B cell (primary cell): ENCODE results near the gene ULK4. TPM values are rescaled to one million over a fixed set of nuclear protein-coding genes. Genes with fewer than 3 reads are reported as not detected.
"Not testable (repeated sequence)": the region's sequence is repeated elsewhere in the genome, so short reads cannot be mapped to it uniquely, and the experiment has no call there.

Experiments
- ATAC-seq: fragments of 200-7000 bp; cut with Tn5 transposase; one replicate; pipeline ENCODE4 v1.10.0; 2021; ENCODE audit warnings: low read depth, mild to moderate bottlenecking, moderate number of reproducible peaks, moderate library complexity
- CTCF ChIA-PET: fragments of 350-600 bp; sonication (Branson Sonifier 250); formaldehyde crosslinking; loops from one replicate; lab custom pipeline; 2021; ENCODE audit warnings: antibody characterized with exemption, inconsistent platforms; lab: Charles Lee
- POLR2A ChIA-PET: fragments of 350-600 bp; sonication (Branson Sonifier 250); formaldehyde crosslinking; loops from one replicate; lab custom pipeline; 2021; ENCODE audit warnings: antibody characterized with exemption; lab: Charles Lee
- DNase-seq: peaks from one replicate; pipeline ENCODE4 v3.0.0; 2013
- H2AFZ ChIP-seq: 2 replicates; pipeline ENCODE4 v1.6.1; 2012; ENCODE audit warnings: mild to moderate bottlenecking, low read depth, low read length; ENCODE audit not compliant: insufficient read depth, poor library complexity, severe bottlenecking
- H3K27ac ChIP-seq, 2 donors: 1 replicate in 1 of 2; 2 replicates in 1 of 2; pipeline ENCODE4 v1.5.1; 2012 to 2013; ENCODE audit warnings: low read length in 2 of 2, mild to moderate bottlenecking in 2 of 2, moderate library complexity in 1 of 2
- H3K27me3 ChIP-seq, 4 experiments: fragments of 200-600 bp in 1 of 4; sonication (generic) in 1 of 4; replicated peaks in 1 of 4; 1 replicate in 2 of 4; 2 replicates in 2 of 4; pipeline versions ENCODE4 v1.6.1 to v1.7.0; 2013 to 2016; ENCODE audit warnings: low read length in 3 of 4, mild to moderate bottlenecking in 2 of 4, mixed read lengths in 1 of 4, moderate library complexity in 1 of 4; ENCODE audit not compliant: insufficient read depth in 4 of 4, control insufficient read depth in 3 of 4; ENCODE audit errors: control extremely low read depth in 1 of 4
- H3K36me3 ChIP-seq, 2 experiments: replicated peaks in 1 of 2; 1 replicate in 1 of 2; 2 replicates in 1 of 2; pipeline versions ENCODE4 v1.6.1 to v1.7.1; 2013; ENCODE audit warnings: low read length in 1 of 2; ENCODE audit not compliant: insufficient read depth in 2 of 2, control insufficient read depth in 1 of 2; ENCODE audit errors: control extremely low read depth in 1 of 2, extremely low read depth in 1 of 2
- H3K4me1 ChIP-seq, 2 donors: fragments of 200-600 bp in 1 of 2; sonication (generic) in 1 of 2; 1 replicate in 1 of 2; 2 replicates in 1 of 2; pipeline versions ENCODE4 v1.5.1 to v1.6.1; 2013 to 2017; ENCODE audit warnings: low read length in 2 of 2; ENCODE audit not compliant: control insufficient read depth in 2 of 2, insufficient read depth in 2 of 2
- H3K4me2 ChIP-seq: replicated peaks from 2 replicates; pipeline ENCODE3; 2012; ENCODE audit warnings: mild to moderate bottlenecking, low read depth, low read length; ENCODE audit not compliant: poor library complexity, severe bottlenecking
- H3K4me3 ChIP-seq, 5 experiments: fragments of 200-600 bp in 1 of 5; sonication (generic) in 1 of 5; 1 replicate in 3 of 5; 2 replicates in 2 of 5; pipeline versions ENCODE4 v1.5.1 to v1.7.0; 2011 to 2016; ENCODE audit warnings: low read length in 4 of 5, mild to moderate bottlenecking in 4 of 5, low read depth in 2 of 5, control low read depth in 1 of 5, moderate library complexity in 1 of 5; ENCODE audit not compliant: insufficient read depth in 1 of 5; ENCODE audit errors: control extremely low read depth in 1 of 5, extremely low read depth in 1 of 5
- H3K79me2 ChIP-seq: fragments of 200-600 bp; sonication (generic); one replicate; pipeline ENCODE4 v1.6.0; 2016; ENCODE audit warnings: low read length; ENCODE audit not compliant: control insufficient read depth, insufficient read depth
- H3K9ac ChIP-seq: fragments of 200-600 bp; sonication (generic); 2 replicates; pipeline ENCODE4 v1.6.1; 2017; ENCODE audit warnings: mild to moderate bottlenecking, low read length, moderate library complexity
- H3K9me3 ChIP-seq, 3 donors: one replicate each; pipeline versions ENCODE4 v1.6.1 to v1.7.1; 2013; ENCODE audit warnings: low read length in 2 of 3; ENCODE audit not compliant: control insufficient read depth in 2 of 3, insufficient read depth in 1 of 3; ENCODE audit errors: control extremely low read depth in 1 of 3
- H4K20me1 ChIP-seq: 2 replicates; pipeline ENCODE4 v1.6.0; 2012; ENCODE audit warnings: mild to moderate bottlenecking, low read length; ENCODE audit not compliant: insufficient read depth, control insufficient read depth, poor library complexity, severe bottlenecking
- H3K27ac Mint-ChIP-seq: one replicate; pipeline ENCODE4 v1.8.0; 2021; ENCODE audit warnings: mixed read lengths
- H3K27me3 Mint-ChIP-seq: one replicate; pipeline ENCODE4 v1.8.0; 2021; ENCODE audit warnings: mixed read lengths
- H3K4me1 Mint-ChIP-seq: one replicate; pipeline ENCODE4 v1.8.0; 2021; ENCODE audit warnings: mixed read lengths
- H3K4me3 Mint-ChIP-seq: one replicate; pipeline ENCODE4 v1.8.0; 2021; ENCODE audit warnings: mixed read lengths
- H3K9me3 Mint-ChIP-seq: one replicate; pipeline ENCODE4 v1.8.0; 2022; ENCODE audit warnings: mixed read lengths; ENCODE audit not compliant: insufficient read depth
- EZH2 ChIP-seq: IDR thresholded peaks from 2 replicates; pipeline ENCODE4 v1.6.1; 2012; ENCODE audit warnings: borderline replicate concordance, low read depth, mild to moderate bottlenecking, moderate library complexity, low read length; ENCODE audit not compliant: insufficient read depth, poor library complexity, severe bottlenecking
- WGBS: methylation state at CpG from one replicate; pipeline ENCODE4 v1.1.5; 2013; ENCODE audit warnings: missing lambda C conversion rate; ENCODE audit not compliant: insufficient coverage; 5-methylcytosine and 5-hydroxymethylcytosine counted together
- intact Hi-C: fragments of 100-400 bp; cut with micrococcal nuclease; formaldehyde crosslinking; loops from one replicate; pipeline ENCODE4 v1.10.0; 2022
- polyA plus RNA-seq: library from polyadenylated mRNA; depleted of rRNA; stranded (reverse); fragments of >200 nt; gene quantifications from 2 replicates; pipeline ENCODE4 v1.2.3, GENCODE V29; 2012
- total RNA-seq, 2 donors: library from RNA; stranded (reverse); fragments of 120-200 nt in 1 of 2; gene quantifications; 1 replicate in 1 of 2; 2 replicates in 1 of 2; pipeline versions ENCODE4 v1.2.3 to v1.2.4, GENCODE V29; 2013 to 2022
- TF ChIP-seq, protein P1 (sequence below): fragments of 200-600 bp; IDR thresholded peaks from one replicate; pipeline ENCODE4 v1.8.0; 2022; ENCODE audit warnings: antibody characterized with exemption, mild to moderate bottlenecking

ULK4 gene
- total and polyA plus RNA-seq, 2 donors (not counting 1 experiment from before 2014, with no cell fraction given): 5.2 to 33.7 TPM

DNA sequence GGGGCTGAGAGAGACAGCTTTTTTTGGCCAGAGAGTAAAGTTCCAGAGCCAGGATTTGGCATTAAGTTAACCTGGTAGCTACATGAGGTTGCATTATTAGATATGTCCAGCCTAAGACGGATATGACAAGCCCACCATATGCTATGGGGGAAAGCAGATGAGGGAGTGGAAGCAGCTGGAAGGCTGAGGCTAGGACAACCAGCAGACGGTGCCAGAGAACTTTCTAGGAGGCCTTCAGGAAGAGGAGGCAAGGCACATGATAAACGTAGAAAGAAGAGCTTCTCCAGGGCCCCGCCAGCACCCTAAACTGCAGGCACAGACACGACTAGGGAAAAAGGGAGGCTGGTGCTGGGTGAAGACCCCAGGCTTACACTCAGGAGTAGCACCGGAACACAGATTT, 675.6 kb downstream of the ULK4 start:
- Histone ChIP-seq H3K4me1 (no peaks in the 10 kb centered on the region), H3K9ac (no peak overlapping the region), H2AFZ (no peak overlapping the region), H3K79me2 (no peaks in the 10 kb centered on the region), H4K20me1 (no peaks in the 10 kb centered on the region), H3K27ac (no peak overlapping the region), H3K4me3 (no peak overlapping the region), H3K27me3 (no peaks in the 10 kb centered on the region), H3K36me3 (no peaks in the 10 kb centered on the region), H3K9me3 (peaks cover 0 to 3% (median 0%) of the 10 kb centered on the region in 3 donors), H3K4me2 (no peak overlapping the region)
- H3K4me3 Mint-ChIP-seq: no peak overlapping the region
- DNase-seq (no peak), ATAC-seq (no peak)
- no peaks in the 10 kb centered on the region for H3K27me3 Mint-ChIP-seq
- 85% methylated on average over 5 of the region's 6 CpGs for WGBS
- POLR2A ChIA-PET: no interaction called here
- intact Hi-C loops: no loop called here
- TF ChIP-seq, protein P1, sequence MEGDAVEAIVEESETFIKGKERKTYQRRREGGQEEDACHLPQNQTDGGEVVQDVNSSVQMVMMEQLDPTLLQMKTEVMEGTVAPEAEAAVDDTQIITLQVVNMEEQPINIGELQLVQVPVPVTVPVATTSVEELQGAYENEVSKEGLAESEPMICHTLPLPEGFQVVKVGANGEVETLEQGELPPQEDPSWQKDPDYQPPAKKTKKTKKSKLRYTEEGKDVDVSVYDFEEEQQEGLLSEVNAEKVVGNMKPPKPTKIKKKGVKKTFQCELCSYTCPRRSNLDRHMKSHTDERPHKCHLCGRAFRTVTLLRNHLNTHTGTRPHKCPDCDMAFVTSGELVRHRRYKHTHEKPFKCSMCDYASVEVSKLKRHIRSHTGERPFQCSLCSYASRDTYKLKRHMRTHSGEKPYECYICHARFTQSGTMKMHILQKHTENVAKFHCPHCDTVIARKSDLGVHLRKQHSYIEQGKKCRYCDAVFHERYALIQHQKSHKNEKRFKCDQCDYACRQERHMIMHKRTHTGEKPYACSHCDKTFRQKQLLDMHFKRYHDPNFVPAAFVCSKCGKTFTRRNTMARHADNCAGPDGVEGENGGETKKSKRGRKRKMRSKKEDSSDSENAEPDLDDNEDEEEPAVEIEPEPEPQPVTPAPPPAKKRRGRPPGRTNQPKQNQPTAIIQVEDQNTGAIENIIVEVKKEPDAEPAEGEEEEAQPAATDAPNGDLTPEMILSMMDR: no peak
- TF ChIP-seq EZH2: no peak
- no peaks in the 10 kb centered on the region for H3K4me1 Mint-ChIP-seq
- no peaks in the 10 kb centered on the region for H3K9me3 Mint-ChIP-seq
- H3K27ac Mint-ChIP-seq: no peak overlapping the region
- CTCF ChIA-PET: no interaction called here

DNA sequence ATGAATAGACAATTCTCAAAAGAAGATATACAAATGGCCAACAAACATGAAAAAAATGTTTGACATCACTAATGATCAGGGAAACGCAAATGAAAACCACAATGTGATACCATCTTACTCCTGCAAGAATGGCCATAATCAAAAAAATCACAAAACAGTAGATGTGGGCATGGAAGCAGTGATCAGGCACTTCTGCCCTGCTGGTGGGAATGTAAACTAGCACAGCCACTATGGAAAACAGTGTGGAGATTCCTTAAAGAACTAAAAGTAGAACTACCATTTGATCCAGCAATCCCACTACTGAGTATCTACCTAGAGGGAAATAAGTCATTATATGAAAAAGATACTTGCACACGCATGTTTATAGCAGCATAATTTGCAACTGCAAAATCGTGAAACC, 677.0 kb downstream of the ULK4 start:
- H3K27me3 Mint-ChIP-seq: not testable (repeated sequence)

More for the DNA sequence above, 677.0 kb downstream of the ULK4 start:
- H3K27me3 ChIP-seq, H3K4me3 ChIP-seq, H3K4me1 ChIP-seq, H3K4me3 Mint-ChIP-seq, H3K79me2 ChIP-seq, H3K36me3 ChIP-seq, H3K27ac Mint-ChIP-seq, H4K20me1 ChIP-seq, ATAC-seq, H2AFZ ChIP-seq, H3K27ac ChIP-seq, CTCF ChIA-PET, POLR2A ChIA-PET, H3K9ac ChIP-seq, H3K9me3 Mint-ChIP-seq, H3K4me1 Mint-ChIP-seq, H3K4me2 ChIP-seq, DNase-seq, H3K9me3 ChIP-seq, intact Hi-C loops: not testable (repeated sequence)
- no CpG with 5 or more reads among the region's 3 CpGs for WGBS
